HG03103 (cell line): ENCODE measurements around the gene RIN3.

Experiments
- ATAC-seq: cut with Tn5 transposase; IDR thresholded peaks from one replicate; pipeline ENCODE4 v1.9.1; 2021; ENCODE audit warnings: low read depth; ENCODE audit not compliant: unreplicated experiment

Gene RIN3

GRCh38 chr14:92589213-92589852 is 75.8 kb downstream of the RIN3 start:
- ATAC-seq, result no peak

- no peak for ATAC-seq
These were observed 76.6 kb downstream of the RIN3 start for GRCh38 chr14:92590176-92590575.

GRCh38 chr14:92590941-92591340 is 77.4 kb downstream of the RIN3 start:
- no peak for ATAC-seq

GRCh38 chr14:92591346-92591745 is 77.8 kb downstream of the RIN3 start:
- no peak for ATAC-seq

- ATAC-seq, result no peak
These were observed 81.7 kb downstream of the RIN3 start for GRCh38 chr14:92595267-92595666.

- ATAC-seq, result no peak
These were observed 82.8 kb downstream of the RIN3 start for GRCh38 chr14:92596331-92596907.

GRCh38 chr14:92597906-92598905 is 84.6 kb downstream of the RIN3 start:
- no peak for ATAC-seq

GRCh38 chr14:92599811-92600210 is 86.2 kb downstream of the RIN3 start:
- ATAC-seq, result no peak

GRCh38 chr14:92600318-92601053 is 86.9 kb downstream of the RIN3 start:
- no peak for ATAC-seq

- no peak for ATAC-seq
These were observed 87.6 kb downstream of the RIN3 start for GRCh38 chr14:92601131-92601710.

- ATAC-seq, result no peak
These were observed 88.3 kb downstream of the RIN3 start for GRCh38 chr14:92601757-92602417.

GRCh38 chr14:92603309-92604242 is 90.0 kb downstream of the RIN3 start:
- ATAC-seq, result no peak

GRCh38 chr14:92605274-92605940 is 91.8 kb downstream of the RIN3 start:
- no peak for ATAC-seq

- ATAC-seq, result no peak
These were observed 93.7 kb downstream of the RIN3 start for GRCh38 chr14:92607251-92607650.

GRCh38 chr14:92607702-92608429 is 94.3 kb downstream of the RIN3 start:
- no peak for ATAC-seq

GRCh38 chr14:92609955-92610354 is 96.4 kb downstream of the RIN3 start:
- ATAC-seq, result no peak

- ATAC-seq, result no peak
These were observed 97.3 kb downstream of the RIN3 start for GRCh38 chr14:92610849-92611271.
